ENCODE data around the gene ATAD3B.
"Not testable (repeated sequence)": the region's sequence is repeated elsewhere in the genome, so short reads cannot be mapped to it uniquely, and the experiment has no call there.

The ATAD3B gene

GRCh38 chr1:1517973-1518620 is 46.5 kb downstream of the ATAD3B start:
- no peak for FAIRE-seq

GRCh38 chr1:1518621-1519007 is 47.0 kb downstream of the ATAD3B start:
- not testable (repeated sequence) for FAIRE-seq

GRCh38 chr1:1519805-1520505 is 48.4 kb downstream of the ATAD3B start:
- FAIRE-seq: not testable (repeated sequence)

GRCh38 chr1:1521331-1521730 is 49.8 kb downstream of the ATAD3B start:
- FAIRE-seq: no peak

GRCh38 chr1:1522536-1522935 is 51.0 kb downstream of the ATAD3B start:
- not testable (repeated sequence) for FAIRE-seq

- FAIRE-seq: not testable (repeated sequence)
Observed at GRCh38 chr1:1523226-1523625, 51.7 kb downstream of the ATAD3B start.

- FAIRE-seq: not testable (repeated sequence)
Observed at GRCh38 chr1:1523651-1524050, 52.1 kb downstream of the ATAD3B start.

GRCh38 chr1:1524750-1525383 is 53.3 kb downstream of the ATAD3B start:
- not testable (repeated sequence) for FAIRE-seq

- FAIRE-seq: not testable (repeated sequence)
Observed at GRCh38 chr1:1526476-1526875, 54.9 kb downstream of the ATAD3B start.

GRCh38 chr1:1527092-1527816 is 55.7 kb downstream of the ATAD3B start:
- FAIRE-seq: no peak

GRCh38 chr1:1528301-1529267 is 57.0 kb downstream of the ATAD3B start:
- FAIRE-seq: no peak

- FAIRE-seq: no peak
Observed at GRCh38 chr1:1529321-1529720, 57.8 kb downstream of the ATAD3B start.

- FAIRE-seq: no peak
Observed at GRCh38 chr1:1529936-1530335, 58.4 kb downstream of the ATAD3B start.

- no peak for FAIRE-seq
Observed at GRCh38 chr1:1531947-1532346, 60.4 kb downstream of the ATAD3B start.

GRCh38 chr1:1533176-1533893 is 61.8 kb downstream of the ATAD3B start:
- FAIRE-seq: not testable (repeated sequence)

- not testable (repeated sequence) for FAIRE-seq
Observed at GRCh38 chr1:1533894-1534291, 62.3 kb downstream of the ATAD3B start.

GRCh38 chr1:1534401-1535154 is 63.0 kb downstream of the ATAD3B start:
- no peak for FAIRE-seq

- FAIRE-seq: no peak
Observed at GRCh38 chr1:1535201-1536018, 63.8 kb downstream of the ATAD3B start.

- FAIRE-seq: no peak
Observed at GRCh38 chr1:1536019-1536937, 64.7 kb downstream of the ATAD3B start.

All from A204.1 (cell line).